ENCODE measurements around the gene TEDC2. TPM values are rescaled to one million over a fixed set of nuclear protein-coding genes. Genes with fewer than 3 reads are reported as not detected.

TEDC2 gene
- total RNA-seq, 1 donor from 2014 or later = not detected

GRCh38 chr16:2501946-2502895 is 42.3 kb downstream of the TEDC2 start:
- no peak overlapping the region for H3K27ac ChIP-seq
- no peaks in the 10 kb centered on the region for H3K27me3 ChIP-seq
- H3K36me3 ChIP-seq = no peaks in the 10 kb centered on the region
- no peaks in the 10 kb centered on the region for H3K9me3 ChIP-seq
- no peak for TF ChIP-seq CTCF (IDR thresholded peaks at IDR 0.05)
- DNase-seq (ENCODE audit: low spot score in 2 of 2) = no peak
- no peak overlapping the region for H3K4me3 ChIP-seq
- intact Hi-C loops (cut with DNase I) = loop anchor here (1.0 to 5.0 kb wide), 3 partner anchors 27 to 162 kb away; partner anchors contain the start of genes ABCA3, CCNF and TBC1D24
- H3K4me1 ChIP-seq = peaks cover 12 to 27% of the 10 kb centered on the region in 2 donors

- peaks cover 0 to 7% of the 10 kb centered on the region in 2 donors for H3K4me1 ChIP-seq
- H3K27ac ChIP-seq = no peak overlapping the region
- intact Hi-C loops (cut with DNase I) = no loop called here
- H3K4me3 ChIP-seq = no peak overlapping the region
- H3K36me3 ChIP-seq = no peaks in the 10 kb centered on the region
- H3K27me3 ChIP-seq = no peaks in the 10 kb centered on the region
- H3K9me3 ChIP-seq = no peaks in the 10 kb centered on the region
- TF ChIP-seq CTCF (IDR thresholded peaks at IDR 0.05) = no peak
- DNase-seq (ENCODE audit: low spot score in 2 of 2) = no peak
These were observed 45.8 kb downstream of the TEDC2 start for GRCh38 chr16:2505695-2506094.

GRCh38 chr16:2507052-2507659 is 47.2 kb downstream of the TEDC2 start:
- Histone ChIP-seq H3K36me3 (no peaks in the 10 kb centered on the region), H3K9me3 (no peaks in the 10 kb centered on the region), H3K4me1 (no peaks in the 10 kb centered on the region), H3K4me3 (no peak overlapping the region), H3K27me3 (no peaks in the 10 kb centered on the region), H3K27ac (peak overlapping the region in 1 of 2 donors; percentile 21)
- TF ChIP-seq CTCF (IDR thresholded peaks at IDR 0.05) = no peak
- no peak for DNase-seq (ENCODE audit: low spot score in 2 of 2)
- intact Hi-C loops (cut with DNase I) = no loop called here

- Histone ChIP-seq H3K9me3 (no peaks in the 10 kb centered on the region), H3K4me3 (no peak overlapping the region), H3K27ac (peak overlapping the region in 1 of 2 donors; percentile 21), H3K27me3 (no peaks in the 10 kb centered on the region), H3K36me3 (no peaks in the 10 kb centered on the region), H3K4me1 (peaks cover 0 to under 1% of the 10 kb centered on the region in 2 donors)
- TF ChIP-seq CTCF (IDR thresholded peaks at IDR 0.05) = no peak
- no peak for DNase-seq (ENCODE audit: low spot score in 2 of 2)
- intact Hi-C loops (cut with DNase I) = no loop called here
These were observed 47.8 kb downstream of the TEDC2 start for GRCh38 chr16:2507665-2508064.

- TF ChIP-seq CTCF (IDR thresholded peaks at IDR 0.05) = no peak
- H3K36me3 ChIP-seq = no peaks in the 10 kb centered on the region
- intact Hi-C loops (cut with DNase I) = no loop called here
- DNase-seq (ENCODE audit: low spot score in 2 of 2) = no peak
- H3K9me3 ChIP-seq = no peaks in the 10 kb centered on the region
- no peaks in the 10 kb centered on the region for H3K27me3 ChIP-seq
- H3K4me3 ChIP-seq = no peak overlapping the region
- no peak overlapping the region for H3K27ac ChIP-seq
- H3K4me1 ChIP-seq = peaks cover 0 to 7% of the 10 kb centered on the region in 2 donors
These were observed 49.0 kb downstream of the TEDC2 start for GRCh38 chr16:2508722-2509400.

Measured in ascending aorta (tissue), 2 donors.